ENCODE measurements around the gene FAM98C. TPM values are rescaled to one million over a fixed set of nuclear protein-coding genes. Genes with fewer than 3 reads are reported as not detected.

Gene FAM98C
- polyA plus RNA-seq, 1 donor (not counting 4 experiments of a cell fraction or from before 2014, with no cell fraction given) = 5.8 TPM

- no peaks in the 10 kb centered on the region for H3K9me3 ChIP-seq (ENCODE audit: control insufficient read depth, low read depth, low read length)
- dilution Hi-C loops (cut with MboI; ENCODE audit: extremely low pct_ligation_motif_present, low sequenced_read_pairs) = no loop called here
- H3K27ac ChIP-seq (ENCODE audit: control insufficient read depth, insufficient read depth, low read length) = no peak overlapping the region
- H2AFZ ChIP-seq (ENCODE audit: control insufficient read depth, low read length) = no peak overlapping the region
- H3K27me3 ChIP-seq (ENCODE audit: control insufficient read depth, extremely low read depth, insufficient read depth, low read length) = no peaks in the 10 kb centered on the region
- TF ChIP-seq, protein P1, sequence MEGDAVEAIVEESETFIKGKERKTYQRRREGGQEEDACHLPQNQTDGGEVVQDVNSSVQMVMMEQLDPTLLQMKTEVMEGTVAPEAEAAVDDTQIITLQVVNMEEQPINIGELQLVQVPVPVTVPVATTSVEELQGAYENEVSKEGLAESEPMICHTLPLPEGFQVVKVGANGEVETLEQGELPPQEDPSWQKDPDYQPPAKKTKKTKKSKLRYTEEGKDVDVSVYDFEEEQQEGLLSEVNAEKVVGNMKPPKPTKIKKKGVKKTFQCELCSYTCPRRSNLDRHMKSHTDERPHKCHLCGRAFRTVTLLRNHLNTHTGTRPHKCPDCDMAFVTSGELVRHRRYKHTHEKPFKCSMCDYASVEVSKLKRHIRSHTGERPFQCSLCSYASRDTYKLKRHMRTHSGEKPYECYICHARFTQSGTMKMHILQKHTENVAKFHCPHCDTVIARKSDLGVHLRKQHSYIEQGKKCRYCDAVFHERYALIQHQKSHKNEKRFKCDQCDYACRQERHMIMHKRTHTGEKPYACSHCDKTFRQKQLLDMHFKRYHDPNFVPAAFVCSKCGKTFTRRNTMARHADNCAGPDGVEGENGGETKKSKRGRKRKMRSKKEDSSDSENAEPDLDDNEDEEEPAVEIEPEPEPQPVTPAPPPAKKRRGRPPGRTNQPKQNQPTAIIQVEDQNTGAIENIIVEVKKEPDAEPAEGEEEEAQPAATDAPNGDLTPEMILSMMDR (optimal IDR thresholded peaks at IDR 0.05 in 1 of 3, IDR thresholded peaks at IDR 0.05 in 1 of 3, conservative IDR thresholded peaks at IDR 0.05 in 1 of 3; ENCODE audit: extremely low read depth in 1 of 3, insufficient read depth in 2 of 3, low read length in 3 of 3) = no peak
- no peak for TF ChIP-seq EZH2 (IDR thresholded peaks at IDR 0.05; ENCODE audit: low read length)
- H4K20me1 ChIP-seq (ENCODE audit: control insufficient read depth, extremely low read depth, insufficient read depth, low read length) = no peaks in the 10 kb centered on the region
- DNase-seq (ENCODE audit: low read depth, low spot score) = no peak
- H3K9me1 ChIP-seq (ENCODE audit: control insufficient read depth, extremely low read depth, insufficient read depth, low read length) = no peaks in the 10 kb centered on the region
- no peak overlapping the region for H3K4me3 ChIP-seq (ENCODE audit: control insufficient read depth in 2 of 3, extremely low read depth in 1 of 3, insufficient read depth in 2 of 3, low read depth in 1 of 3, low read length in 3 of 3)
- no peak for FAIRE-seq
- no peak overlapping the region for H3K4me2 ChIP-seq (ENCODE audit: control insufficient read depth, extremely low read depth, insufficient read depth, low read depth, low read length)
- H3K9ac ChIP-seq (ENCODE audit: control insufficient read depth, extremely low read depth, insufficient read depth, low read length) = no peak overlapping the region
- peaks cover 3% of the 10 kb centered on the region for H3K4me1 ChIP-seq (ENCODE audit: control insufficient read depth, extremely low read depth, insufficient read depth, low read length)
- no peaks in the 10 kb centered on the region for H3K79me2 ChIP-seq (ENCODE audit: control insufficient read depth, insufficient read depth, low read length)
- no peaks in the 10 kb centered on the region for H3K36me3 ChIP-seq (ENCODE audit: control insufficient read depth in 2 of 2, extremely low read depth in 1 of 2, insufficient read depth in 2 of 2, low read length in 2 of 2)
Measured at GRCh38 chr19:38367041-38367440, 35.9 kb upstream of the FAM98C start.

DNA sequence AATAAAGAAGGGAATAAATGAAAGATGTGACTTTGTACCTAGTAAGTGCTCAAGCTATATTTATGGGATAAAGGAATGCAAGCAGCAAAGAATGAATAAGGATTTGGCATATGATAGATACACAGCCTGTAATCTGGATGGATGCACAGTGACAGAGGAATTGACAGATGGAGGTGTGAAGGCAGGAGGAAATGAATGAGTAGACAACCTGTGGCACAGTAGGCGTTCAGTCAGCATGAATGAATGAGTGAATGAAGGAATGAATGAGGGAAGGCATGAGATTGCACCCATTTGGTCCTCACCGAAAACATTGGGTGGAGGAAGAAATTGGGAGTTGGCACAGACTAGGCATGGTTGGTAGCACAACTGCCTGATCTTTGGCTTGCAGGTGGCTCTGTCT lies 33.3 kb upstream of the FAM98C start:
- no peaks in the 10 kb centered on the region for H3K4me1 ChIP-seq (ENCODE audit: control insufficient read depth, extremely low read depth, insufficient read depth, low read length)
- no peak overlapping the region for H3K9ac ChIP-seq (ENCODE audit: control insufficient read depth, extremely low read depth, insufficient read depth, low read length)
- no peaks in the 10 kb centered on the region for H3K9me3 ChIP-seq (ENCODE audit: control insufficient read depth, low read depth, low read length)
- dilution Hi-C loops (cut with MboI; ENCODE audit: extremely low pct_ligation_motif_present, low sequenced_read_pairs) = no loop called here
- no peak overlapping the region for H3K27ac ChIP-seq (ENCODE audit: control insufficient read depth, insufficient read depth, low read length)
- H3K4me3 ChIP-seq (ENCODE audit: control insufficient read depth in 2 of 3, extremely low read depth in 1 of 3, insufficient read depth in 2 of 3, low read depth in 1 of 3, low read length in 3 of 3) = no peak overlapping the region
- DNase-seq (ENCODE audit: low read depth, low spot score) = no peak
- TF ChIP-seq EZH2 (IDR thresholded peaks at IDR 0.05; ENCODE audit: low read length) = no peak
- TF ChIP-seq, protein P1 (optimal IDR thresholded peaks at IDR 0.05 in 1 of 3, IDR thresholded peaks at IDR 0.05 in 1 of 3, conservative IDR thresholded peaks at IDR 0.05 in 1 of 3; ENCODE audit: extremely low read depth in 1 of 3, insufficient read depth in 2 of 3, low read length in 3 of 3) = no peak
- no peaks in the 10 kb centered on the region for H3K27me3 ChIP-seq (ENCODE audit: control insufficient read depth, extremely low read depth, insufficient read depth, low read length)
- FAIRE-seq = no peak
- no peak overlapping the region for H2AFZ ChIP-seq (ENCODE audit: control insufficient read depth, low read length)
- no peaks in the 10 kb centered on the region for H4K20me1 ChIP-seq (ENCODE audit: control insufficient read depth, extremely low read depth, insufficient read depth, low read length)
- no peaks in the 10 kb centered on the region for H3K36me3 ChIP-seq (ENCODE audit: control insufficient read depth in 2 of 2, extremely low read depth in 1 of 2, insufficient read depth in 2 of 2, low read length in 2 of 2)
- no peak overlapping the region for H3K4me2 ChIP-seq (ENCODE audit: control insufficient read depth, extremely low read depth, insufficient read depth, low read depth, low read length)
- no peaks in the 10 kb centered on the region for H3K9me1 ChIP-seq (ENCODE audit: control insufficient read depth, extremely low read depth, insufficient read depth, low read length)
- H3K79me2 ChIP-seq (ENCODE audit: control insufficient read depth, insufficient read depth, low read length) = no peaks in the 10 kb centered on the region

Data from keratinocyte (primary cell).